SIG-M5 treated with dmso at 0.1 percent for 504 hours (cell line): ENCODE measurements around the gene CRB1.

Experiments used
- DNase-seq: peaks from one replicate; lab custom pipeline; 2025; ENCODE audit not compliant: unreplicated experiment; lab: John Stamatoyannopoulos, UW

The CRB1 gene

DNA sequence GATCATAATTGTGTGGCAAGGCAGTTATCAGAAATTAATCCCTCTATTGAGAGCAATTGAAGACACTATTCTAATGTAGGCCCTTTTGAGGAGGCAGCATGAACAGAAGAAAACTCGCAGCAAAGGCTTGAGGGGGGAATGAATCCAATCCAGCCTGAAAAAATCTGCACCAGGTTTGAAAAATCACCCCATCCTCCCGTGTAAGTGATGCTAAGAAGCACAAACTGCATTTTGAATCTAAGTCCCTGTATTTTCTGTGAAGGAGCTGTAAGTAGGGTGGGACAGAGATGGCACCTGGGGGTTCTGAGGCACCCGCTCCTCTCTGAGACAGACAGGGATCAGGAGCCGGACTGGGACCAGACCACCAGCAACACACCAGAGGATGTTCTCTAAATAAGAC is at the start of gene CRB1:
CRB1 (plus strand) TSS at position 241 of the 400 bp plus-strand sequence. CDS start 161 bp downstream, outside the sequence.
- no peak for DNase-seq

DNA sequence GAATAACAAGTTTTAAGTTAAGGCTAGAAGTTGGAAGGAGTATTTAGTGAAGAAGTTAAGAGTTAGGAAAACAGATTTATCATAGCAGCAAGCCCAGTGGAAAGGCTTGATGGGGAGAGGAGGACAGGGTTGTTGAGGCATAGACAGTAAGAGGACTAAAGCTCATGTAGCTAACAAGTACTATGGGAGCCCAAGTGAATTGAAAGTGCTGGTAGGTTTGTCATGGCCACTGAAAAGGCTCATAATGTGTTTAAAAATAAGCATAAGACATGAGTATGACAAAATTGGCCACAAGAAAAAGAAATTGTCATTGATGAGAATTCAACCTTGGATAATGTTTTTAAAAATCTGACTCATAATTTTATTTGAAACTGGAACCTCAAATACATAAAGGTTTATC is 49.2 kb upstream of the CRB1 start:
- DNase-seq, result no peak

DNA sequence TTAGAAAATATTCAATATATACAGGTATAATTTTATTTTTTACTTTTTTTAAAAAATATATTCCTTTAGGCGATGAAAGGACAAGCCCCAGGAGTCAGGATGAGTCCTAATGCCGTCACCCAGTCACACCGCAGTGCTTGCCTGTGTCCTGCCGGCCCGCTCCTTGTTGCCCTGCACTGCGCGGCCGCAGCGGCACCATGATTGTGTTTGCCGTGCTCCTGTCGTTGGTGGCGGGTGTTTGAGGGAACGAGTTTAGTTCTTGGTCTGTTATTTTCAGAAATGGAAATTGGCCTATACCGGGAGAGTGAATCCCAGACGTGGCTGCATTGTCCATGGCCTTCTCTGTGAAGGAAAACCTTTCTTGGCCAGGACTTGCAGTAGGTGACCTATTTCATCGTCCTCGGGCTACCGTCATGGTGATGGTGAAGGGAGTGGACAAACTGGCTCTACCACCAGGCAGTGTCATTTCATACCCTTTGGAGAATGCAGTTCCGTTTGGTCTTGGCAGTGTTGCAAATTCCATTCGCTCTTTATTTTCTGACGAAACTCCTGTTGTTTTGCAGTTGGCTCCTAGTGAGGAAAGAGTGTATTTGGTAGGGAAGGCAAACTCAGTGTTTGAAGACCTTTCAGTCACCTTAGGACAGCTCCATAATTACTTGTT is 45.9 kb upstream of the CRB1 start:
- DNase-seq, result peak; percentile 55

DNA sequence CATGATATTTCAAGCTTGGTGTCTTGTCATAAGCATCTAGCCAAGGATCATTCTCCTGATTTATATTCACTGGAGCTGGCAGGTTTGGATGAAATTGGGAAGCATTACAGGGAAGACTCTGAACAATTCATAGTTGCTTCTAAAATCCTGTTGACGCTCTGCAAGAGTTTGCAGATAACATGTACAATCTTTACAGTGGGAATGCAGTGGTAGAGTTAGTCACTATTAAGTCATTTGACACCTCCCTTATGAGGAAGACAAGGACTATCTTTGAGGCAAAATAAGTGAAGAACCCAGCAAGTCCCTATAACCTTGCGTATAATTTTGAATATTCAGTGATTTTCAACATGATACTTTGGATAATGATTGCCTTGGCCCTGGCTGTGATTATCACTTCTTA is 45.3 kb upstream of the CRB1 start:
- no peak for DNase-seq

DNA sequence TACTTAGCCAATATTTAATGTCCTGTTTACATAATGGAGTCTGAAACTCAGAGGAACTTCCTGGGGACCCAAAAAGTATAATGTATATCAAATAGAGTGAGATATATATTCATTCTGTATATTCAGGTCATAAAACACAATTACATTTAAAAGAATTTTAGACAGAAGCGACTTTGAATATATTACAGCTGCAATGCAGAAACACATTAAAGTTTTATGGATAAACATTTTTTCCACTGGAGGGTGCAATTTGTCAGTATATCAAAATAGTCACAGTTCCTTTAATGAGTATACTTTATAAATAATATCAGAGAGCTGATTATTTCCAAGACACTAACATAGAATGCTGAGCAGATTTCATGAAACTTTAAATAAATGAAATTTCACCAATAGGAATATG is 43.9 kb upstream of the CRB1 start:
- DNase-seq, result no peak

DNA sequence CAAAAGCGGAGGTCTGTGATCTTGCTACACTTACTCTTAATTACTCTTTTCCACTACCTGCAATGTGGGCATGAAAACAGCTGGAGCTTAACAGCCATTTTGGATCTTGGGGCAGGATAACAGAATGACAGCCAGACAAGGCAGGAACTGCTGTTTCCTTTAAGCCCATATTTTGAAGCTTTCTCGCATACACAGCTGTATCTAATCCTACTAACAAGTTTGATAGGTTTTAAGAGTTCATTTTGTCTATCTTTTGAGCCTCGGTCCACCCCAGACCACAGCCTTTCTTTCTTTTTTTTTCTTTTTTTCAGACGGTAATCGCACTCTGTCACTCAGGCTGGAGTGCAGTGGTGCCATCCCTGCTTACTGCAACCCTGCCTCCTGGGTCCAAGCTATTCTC is 42.4 kb upstream of the CRB1 start:
- DNase-seq, result no peak

DNA sequence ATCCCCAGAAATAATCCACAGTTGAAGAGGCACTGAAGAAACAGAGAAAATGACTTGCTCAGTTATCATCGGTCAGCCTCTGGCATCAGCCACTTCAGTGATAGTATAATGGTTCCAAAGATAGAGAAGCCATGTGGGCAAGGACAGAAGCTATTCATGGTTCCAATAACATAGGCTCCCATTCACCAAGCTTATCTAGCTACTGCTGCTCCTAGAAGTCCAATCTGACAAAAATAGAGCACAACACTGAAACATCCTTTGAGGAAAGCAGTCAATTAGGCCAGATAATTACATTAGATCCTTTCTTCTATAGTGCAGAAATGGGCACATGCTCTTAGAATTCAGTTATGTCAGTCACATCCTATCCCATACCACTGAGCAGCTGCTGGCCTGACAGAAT is 33.5 kb upstream of the CRB1 start:
- no peak for DNase-seq

DNA sequence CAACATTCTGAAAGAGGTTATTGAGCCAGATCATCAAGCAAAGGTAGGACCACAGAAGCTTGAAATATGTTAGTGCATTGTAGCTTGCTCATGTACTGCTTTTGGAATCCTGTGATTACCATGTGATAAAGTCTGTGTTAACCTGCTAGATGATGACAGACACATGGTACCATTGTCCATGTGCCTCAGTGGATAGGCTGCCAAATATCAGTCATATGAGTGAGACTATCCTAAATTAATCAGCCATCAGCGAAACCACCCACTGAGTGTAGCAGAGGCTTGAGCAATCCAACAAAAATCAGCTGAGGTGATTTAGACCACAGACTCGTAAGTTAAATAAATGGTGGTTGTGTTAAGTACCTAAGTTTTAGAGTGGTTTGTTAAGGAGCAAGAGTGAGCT is 32.7 kb upstream of the CRB1 start:
- no peak for DNase-seq

DNA sequence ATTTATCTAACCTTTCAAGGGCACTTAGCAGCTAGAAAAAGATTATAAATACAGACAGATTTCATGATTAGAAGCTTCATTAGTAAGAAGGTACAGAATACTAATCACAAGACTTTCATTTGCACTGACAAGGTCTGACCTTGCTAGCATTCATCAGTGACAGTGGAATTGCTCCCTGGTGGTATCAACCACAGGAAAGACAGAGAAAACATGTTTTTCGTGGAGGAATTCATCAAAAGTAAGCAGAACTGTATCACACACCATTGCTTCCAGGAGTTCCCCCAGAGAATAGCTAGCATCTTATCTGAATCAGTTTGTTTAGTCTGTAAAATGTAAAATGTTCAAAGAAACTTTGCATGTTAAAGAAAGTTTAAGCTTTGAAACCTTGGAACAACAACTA is 20.6 kb upstream of the CRB1 start:
- no peak for DNase-seq

DNA sequence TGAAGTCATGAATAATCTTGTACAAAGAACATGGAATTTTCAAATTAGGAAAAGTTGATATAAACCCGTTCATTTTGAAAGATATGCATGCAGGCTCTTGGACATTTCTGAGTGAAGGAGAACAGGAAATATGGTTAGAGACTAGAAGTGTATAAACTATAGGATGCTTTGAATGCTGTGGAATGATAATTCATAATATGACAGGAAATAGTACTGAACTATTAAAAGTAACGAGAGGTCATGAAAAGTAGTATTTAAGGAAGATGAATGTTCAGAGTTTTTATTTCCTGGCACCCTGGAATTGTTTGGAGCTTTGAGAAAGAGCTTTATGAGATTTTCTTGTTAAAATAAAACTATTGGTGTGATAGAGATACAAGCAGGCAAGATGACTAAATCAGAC is 18.7 kb upstream of the CRB1 start:
- DNase-seq, result no peak

DNA sequence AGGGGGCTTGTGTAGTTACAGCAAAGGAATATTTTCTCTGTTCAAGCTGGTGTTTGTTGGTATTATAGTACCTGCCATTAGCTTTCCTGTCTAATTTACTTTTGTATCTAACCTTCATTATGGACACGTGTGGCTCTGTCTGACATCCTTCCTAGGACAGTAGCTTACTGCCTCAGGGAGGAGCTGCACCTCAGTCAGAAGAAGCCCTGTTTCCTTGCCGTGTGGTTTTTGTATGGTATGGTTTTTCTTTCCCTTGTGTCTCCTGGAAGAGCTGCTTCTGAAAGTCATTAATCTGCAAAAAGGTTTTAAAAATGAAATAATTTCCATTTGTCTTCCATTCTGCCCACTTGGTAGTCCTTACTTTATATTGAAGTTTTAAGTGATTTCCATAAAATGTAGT is 17.4 kb upstream of the CRB1 start:
- no peak for DNase-seq

DNA sequence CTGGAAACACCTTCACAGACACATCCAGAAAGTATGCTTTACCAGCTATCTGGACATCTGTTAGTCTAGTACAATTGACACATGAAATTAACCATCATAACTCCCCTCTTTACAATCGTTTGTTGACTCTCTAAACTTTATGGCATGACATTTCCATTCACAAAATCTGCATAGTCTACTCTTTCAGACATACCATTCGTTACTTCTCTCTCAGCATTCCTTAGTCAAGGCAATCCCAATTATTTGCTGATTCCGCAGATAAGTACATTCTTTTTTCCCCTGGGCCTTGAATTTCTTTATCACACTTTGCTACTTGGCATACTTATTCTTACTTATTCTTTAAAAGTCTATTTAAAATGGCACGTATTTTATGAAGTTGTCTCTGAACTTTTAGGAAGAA is 15.1 kb upstream of the CRB1 start:
- no peak for DNase-seq

DNA sequence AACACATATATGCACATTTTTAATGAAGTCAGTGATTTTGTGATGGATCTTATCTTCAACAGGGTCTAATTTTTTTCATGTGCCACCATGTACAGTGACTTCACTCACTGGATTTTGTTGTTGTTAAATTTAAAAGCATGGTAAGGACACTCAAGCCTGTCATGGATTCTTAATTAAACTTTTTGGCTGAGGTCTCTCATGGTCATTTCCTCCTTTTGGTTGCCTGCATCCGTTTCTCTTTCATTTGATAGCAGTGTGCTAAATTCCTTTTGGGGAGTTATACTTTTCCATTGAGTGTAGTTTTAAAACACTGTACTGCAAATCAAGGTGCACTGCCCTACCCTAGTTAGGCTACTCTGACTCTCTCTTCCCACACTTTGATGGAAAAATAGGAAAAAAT is 13.2 kb upstream of the CRB1 start:
- DNase-seq, result no peak

DNA sequence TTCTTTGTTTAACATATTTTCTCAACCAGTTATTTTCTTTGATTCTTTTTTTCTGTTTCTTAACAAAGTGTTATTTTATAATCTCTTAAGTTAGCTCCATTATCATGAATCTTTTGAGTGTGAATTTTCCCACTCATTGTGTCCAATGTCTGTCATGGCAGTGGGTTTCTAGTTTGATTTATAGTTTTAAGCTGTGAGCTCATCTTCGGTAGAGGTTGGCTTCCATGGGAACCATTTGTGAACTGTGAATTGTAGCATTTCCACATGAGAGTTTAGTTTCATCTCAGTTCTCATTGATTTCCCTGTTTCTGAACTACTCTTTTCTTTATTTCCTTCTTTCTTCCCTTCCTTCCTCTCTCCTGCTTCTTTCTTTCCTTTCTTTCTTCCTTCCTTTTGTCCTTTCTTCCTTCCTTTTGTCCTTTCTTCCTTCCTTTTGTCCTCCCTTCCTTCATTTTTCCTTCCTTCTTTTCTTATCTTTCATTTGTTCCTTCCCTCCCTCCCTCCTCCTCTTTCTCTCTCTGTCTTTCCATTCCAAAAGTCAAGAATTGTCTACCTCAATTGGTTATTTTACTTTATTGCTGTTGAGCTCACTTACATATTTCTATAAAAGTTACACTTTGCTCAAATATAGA is 3.0 kb upstream of the CRB1 start:
- no peak for DNase-seq

DNA sequence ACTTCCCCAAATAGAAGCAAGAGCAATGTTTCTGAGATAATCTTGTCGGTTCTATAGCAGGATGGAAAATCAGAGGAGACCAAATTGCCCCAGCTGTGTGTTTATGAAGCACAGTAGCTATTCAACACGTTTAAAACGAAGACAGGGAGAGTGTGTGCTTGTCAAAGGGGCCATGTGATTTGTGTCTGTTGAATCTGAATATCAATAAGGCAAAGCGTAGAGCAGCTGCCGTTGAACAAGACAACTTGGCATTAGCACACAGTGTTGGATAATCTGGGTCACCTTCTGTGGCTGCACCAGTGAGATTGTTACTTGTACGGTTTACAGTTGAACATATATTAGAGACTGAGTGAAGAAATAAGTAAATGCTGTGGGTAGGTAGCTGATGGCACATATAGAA is 1.0 kb downstream of the CRB1 start:
- no peak for DNase-seq

DNA sequence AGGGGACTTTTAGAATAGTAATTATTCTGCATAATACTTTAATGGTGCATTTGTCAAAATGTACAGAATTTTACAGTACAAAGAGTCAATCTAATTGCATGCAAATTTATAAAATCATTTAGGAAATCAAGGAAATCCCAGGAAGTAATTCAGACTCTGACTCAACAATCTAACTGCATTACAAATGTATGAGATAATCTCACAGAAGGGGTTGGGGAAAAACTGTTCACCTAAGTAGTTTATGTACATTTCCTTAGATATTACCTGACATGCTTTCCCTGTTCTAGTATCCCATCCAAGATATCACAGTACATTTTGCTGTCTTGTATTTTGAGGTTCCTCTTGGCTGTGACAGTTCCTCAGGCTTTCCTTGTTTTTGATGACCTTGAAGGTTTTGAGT is 4.7 kb downstream of the CRB1 start:
- DNase-seq, result no peak

DNA sequence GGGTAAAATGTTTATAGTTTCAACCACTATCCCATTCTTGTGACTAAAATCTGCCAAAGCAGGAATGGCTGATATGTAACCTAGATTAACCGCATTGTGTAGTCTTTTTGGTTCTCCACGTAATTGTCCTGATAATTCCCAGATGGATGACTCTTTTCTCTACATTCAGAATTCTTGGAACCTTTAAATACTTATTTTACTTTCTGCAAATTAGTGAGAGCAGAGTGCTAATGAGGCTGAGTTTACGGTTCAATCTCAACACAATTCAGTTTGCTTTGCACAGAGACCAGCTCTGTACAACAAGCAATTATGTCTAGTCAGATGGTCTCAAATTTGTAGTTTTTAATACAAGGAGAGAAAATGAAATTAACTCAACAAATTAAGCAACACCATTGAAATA is 9.1 kb downstream of the CRB1 start:
- DNase-seq, result no peak

DNA sequence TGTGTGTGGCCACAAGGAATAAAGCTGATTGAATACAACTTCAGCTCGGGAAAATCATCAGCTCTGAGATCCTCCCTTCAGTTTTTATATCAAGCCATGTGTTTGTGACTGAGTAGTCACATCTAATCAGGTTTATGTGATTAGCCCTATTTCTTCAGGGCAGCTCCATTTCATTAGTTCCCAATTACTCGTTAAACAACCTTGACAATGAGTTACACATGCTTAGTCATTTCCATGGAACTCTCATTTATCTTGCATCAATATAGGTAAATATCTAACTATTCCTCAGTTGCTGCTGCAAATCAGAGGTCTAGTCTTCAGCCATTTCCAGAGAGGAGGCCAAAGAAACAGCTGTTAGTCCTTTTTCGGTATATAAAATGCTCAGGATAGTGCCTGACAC is 16.3 kb downstream of the CRB1 start:
- no peak for DNase-seq

DNA sequence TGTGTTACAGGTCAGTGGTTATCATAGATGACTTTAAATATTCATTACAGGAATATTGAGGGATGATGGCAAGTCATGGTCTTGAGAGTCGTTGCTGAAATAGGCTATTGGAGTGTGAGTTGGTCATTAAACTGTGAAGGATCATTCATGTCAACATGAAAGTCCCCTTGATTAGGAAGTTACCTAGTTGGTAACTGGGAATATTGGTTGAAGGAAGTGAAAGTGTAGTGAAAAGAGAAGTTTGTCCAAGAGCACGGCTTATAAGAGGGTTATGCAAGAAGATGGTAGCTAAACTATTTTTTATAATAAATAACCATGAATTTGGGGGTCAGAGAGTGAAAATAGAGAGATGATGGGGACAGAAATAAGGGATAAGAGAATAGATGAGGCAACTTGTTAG is 16.9 kb downstream of the CRB1 start:
- peak; percentile 79 for DNase-seq

DNA sequence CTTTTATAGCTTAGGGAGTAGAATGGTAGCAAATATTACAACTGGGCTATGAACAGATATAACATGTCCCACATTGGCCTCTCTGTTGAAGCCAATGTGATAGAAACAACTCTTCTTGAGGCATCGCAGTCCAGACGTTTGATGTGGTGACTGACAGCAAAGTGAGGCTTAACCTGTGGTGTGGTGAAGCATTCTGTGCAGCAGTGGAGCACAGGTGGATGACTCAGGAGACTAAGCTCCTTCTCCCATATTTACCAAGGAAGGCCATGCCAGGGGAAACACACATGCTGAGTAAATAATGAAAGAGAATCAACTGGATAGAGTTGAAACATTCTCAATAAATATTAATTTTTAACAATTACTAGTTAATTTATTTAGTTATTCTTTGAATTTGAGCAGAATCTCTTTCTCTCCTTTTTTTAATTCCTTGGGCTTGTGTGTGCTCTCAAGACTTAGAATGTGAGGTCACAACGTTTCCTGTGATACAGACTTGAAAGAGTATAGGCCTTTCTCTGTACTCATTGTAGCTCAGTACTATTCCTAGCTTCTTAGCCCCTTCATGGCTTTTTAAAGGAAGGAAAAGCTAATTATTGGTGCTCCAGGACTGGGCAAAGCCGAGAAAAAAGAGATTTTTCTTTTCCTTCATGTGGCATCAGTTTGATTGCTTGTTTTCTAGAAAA is 17.6 kb downstream of the CRB1 start:
- no peak for DNase-seq

DNA sequence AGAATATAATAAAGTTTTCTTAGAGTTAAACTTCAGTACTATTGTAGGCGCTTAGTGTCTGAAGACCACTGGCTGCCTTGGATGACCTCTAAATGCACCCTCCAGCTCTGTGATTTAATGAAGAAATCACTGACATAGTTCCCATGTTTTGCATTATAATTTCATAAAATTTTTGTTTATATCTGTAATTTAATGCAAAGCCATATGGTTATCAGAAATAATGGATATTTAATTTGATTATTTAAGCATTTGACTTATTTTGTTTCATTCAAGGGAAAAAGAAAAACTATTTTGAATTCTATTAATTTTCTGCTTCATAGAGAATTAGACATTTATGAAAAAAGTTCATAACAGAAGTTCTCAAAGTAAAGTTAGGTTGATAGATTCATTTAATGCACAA is 18.6 kb downstream of the CRB1 start:
- DNase-seq, result no peak

DNA sequence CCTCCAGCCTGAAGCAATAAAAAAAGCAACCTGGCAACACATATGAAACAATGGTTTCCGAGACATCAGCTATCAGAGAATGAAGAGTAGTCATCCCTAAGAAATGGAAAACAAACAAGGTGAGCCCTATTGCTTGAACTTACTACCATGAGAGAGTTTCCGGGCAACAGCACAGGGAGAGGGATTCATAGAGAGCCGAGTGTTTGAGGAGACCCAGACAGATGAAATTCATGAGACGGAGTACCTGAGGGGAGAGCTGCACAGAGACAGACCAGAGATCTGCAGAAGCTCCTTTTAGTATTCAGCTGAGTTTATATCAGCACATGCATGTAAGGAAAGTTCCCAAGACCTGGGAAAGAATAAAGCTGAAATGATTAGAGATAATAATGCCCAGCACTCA is 19.8 kb downstream of the CRB1 start:
- no peak for DNase-seq

DNA sequence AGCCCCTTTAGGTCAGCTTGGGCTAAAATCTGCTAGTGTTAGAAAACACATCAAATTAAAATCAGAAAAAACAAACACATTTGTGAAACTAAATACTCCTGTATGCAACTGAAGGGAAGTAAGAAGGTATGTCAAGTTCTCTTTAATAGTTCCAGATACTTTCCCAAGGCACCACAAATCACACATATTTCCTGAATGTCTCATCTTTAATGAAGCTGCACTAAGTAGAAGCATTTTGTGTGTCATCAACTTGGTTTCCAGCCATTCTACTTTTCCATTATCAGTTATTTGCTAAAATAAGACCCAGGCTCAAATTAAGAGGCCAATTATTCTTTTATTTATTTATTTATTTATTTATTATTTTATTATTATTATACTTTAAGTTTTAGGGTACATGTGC is 34.7 kb downstream of the CRB1 start:
- DNase-seq, result no peak
